ENCODE data around the gene RHBDL1. TPM values are rescaled to one million over a fixed set of nuclear protein-coding genes. Genes with fewer than 3 reads are reported as not detected.

Gene RHBDL1
- total and polyA plus RNA-seq, 9 of the 15 experiments (the other 6 are each of a cell fraction or from before 2014, with no cell fraction given) = 0.03 to 5.6 (median 1.3) TPM; not detected in 1

- TF ChIP-seq TGIF2 (CRISPR knock-in tag; IDR thresholded peaks at IDR 0.05) (peak; percentile 87; the same call in 1 of the 2 replicates), NFIX (CRISPR knock-in tag; IDR thresholded peaks at IDR 0.05; ENCODE audit: low read depth) (0 out of 2 replicates have a peak, but pooled peaks have one; percentile 11), ZNF561 (CRISPR knock-in tag; conservative IDR thresholded peaks at IDR 0.05) (no peak), UBTF (IDR thresholded peaks at IDR 0.05; ENCODE audit: borderline replicate concordance in 1 of 2, low read depth in 2 of 2, low read length in 2 of 2) (no peak)
Observed at GRCh38 chr16:636206-637080, 39.0 kb upstream of the RHBDL1 start, which contains the start of gene METTL26 (continued).

Measured in K562 (cell line).